DMS 273 (cell line): ENCODE data around the gene SPTLC3.

Source experiments
- DNase-seq: peaks from one replicate; lab custom pipeline; 2025; ENCODE audit not compliant: unreplicated experiment; lab: John Stamatoyannopoulos, UW

Gene SPTLC3

DNA sequence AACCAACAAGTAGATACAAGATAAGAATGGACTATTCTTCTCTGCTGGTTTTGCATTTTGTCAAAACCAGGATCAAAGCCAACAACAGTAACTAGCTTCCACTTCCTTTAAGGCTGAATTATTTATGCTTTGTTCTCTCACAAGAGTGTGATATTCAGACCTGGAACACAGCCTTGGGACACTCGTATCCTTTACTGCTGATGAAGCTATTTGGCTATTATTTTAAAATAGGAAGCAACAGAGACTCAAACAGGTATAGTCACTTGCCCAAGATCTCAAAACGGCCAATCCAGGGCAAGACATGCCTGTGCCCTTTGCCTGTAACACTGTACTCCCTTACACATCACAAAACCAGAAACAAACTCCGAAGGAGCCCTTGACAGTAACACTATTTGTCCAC lies 19.9 kb downstream of the SPTLC3 start:
- no peak for DNase-seq

DNA sequence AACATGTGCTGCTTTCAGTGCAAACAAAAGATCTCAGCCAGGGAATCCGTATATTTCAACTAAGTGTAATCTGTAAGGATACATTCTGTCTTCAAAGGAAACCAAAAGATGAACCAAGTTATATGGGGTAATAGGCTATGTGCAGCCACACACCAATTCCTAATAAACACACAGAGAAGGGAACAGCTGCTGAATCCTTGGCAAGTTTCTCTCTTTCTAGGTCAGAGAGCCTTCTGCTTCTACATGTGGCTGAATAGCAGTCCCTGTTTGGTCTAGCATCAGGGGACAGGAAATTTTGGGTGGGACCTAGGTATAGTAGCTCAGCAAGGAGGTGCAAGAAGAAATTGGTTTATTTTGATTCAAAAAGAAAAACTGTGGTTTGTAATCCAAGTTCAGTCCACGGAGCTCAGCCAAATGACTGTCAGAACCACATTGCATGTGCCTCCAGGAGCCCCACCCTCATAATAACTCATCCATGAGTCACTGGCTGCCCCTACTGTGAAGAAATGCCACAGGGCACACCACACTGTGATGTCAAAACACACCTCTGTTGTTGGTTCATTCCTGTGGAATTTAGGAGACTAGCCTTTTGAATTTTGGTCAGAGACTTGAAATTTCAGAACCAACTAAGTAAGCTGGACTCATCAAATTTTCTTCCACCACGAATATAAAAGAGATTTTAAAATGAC lies 21.1 kb downstream of the SPTLC3 start:
- DNase-seq: no peak

DNA sequence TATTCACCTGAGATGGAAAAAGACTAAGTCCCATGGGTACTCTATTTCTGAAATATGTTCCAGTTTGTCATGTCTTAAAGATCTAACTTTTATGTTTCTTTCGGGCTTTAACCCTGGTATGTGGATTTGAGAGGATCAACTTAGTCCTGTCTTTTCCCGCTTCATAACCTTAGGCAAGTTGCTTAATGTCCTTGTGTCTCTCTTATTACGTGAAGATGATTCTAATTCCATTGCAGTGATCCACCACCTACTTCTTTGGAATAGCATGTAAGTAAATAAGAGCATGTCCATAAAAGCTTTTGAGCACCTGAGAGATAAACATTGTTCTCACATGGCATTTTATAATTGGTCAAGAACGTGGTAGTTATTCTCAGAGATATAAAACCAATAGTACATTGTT lies 23.0 kb downstream of the SPTLC3 start:
- DNase-seq: no peak

DNA sequence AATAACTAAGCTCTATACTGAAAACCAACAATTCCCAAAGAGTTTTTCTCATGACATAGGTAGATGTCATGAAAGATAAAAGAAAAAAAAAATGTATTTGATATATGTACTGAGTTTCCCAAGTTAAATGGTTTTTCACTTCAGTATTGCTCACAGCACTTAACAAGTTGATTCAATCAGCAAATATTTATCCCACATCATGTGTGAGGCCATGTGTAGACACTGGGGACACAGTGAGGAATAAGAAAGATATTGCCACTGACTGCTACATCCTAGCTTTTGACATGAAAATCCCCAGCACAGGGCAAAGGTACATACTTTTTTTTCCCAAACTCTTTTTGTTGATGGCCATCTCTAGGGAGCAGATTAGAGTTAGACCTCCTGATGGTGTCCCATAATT lies 25.3 kb downstream of the SPTLC3 start:
- DNase-seq: no peak

DNA sequence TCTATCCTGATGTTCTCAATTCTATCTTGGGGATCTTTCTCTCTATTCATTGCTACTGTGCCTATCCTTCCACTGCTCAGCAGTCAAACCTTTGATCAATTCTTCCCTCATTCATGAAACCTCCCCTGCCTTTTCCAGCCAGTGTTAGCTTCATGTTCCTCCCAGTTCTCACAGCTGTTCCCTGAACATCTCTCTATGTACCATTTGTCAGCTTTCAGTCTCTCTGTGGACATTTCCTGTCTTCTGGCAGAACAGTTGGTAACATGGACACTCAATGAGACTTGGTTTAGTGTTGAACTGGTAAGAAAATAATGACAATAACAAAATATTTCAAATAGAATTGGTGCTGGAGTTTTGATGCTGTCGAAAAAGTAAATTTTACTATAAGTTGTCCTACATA lies 26.2 kb downstream of the SPTLC3 start:
- no peak for DNase-seq

DNA sequence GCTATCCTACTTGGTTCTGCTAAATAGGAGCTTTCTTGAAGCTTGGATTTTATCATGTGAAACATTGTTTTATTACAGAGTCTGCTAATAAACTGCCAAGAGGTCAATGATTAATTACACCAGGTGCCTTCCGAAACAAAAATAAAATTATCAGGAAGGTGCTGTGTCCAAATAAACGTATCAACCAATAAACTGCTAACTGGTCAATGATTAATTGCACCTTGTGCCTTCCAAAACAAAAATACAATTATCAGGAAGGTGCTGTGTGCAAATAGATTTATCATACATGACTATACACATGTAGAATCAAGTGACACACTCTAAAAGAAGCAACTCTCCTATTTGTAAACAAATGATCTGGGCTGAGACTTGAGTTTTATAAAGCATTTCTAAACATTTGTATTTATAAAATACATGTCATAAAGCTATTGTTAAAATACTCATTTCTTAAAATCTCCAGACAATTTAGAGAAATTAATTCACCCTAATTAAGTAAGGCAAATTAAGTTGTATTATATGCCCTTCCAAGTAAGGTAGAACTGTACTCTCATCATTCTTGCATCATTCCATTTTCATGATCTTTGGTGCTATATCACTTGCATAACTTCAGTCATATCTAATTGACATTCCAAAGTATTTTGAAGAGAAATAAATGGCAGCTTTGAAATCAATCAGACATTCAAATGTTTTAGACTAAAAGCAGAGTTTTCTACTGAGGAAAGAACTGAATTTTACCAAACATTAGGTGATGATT lies 26.8 kb downstream of the SPTLC3 start:
- no peak for DNase-seq

DNA sequence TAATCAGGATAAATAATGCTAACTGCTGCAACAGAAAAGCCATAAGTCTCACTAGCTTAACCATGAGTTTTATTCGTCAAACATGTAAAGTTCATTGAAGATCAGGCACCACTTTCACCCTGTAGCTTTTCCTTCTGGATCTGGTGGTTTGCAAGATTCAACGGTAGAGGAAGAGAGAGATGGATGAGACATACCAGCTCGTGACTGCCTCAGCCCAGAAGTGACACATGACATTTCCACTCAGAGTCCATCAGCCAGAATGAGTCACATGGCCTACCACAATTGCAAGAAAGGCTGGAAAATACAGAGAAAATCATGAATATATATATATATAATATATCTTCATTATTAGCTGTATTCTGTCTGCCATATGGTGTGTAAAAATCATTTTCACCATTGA lies 29.0 kb downstream of the SPTLC3 start:
- no peak for DNase-seq

DNA sequence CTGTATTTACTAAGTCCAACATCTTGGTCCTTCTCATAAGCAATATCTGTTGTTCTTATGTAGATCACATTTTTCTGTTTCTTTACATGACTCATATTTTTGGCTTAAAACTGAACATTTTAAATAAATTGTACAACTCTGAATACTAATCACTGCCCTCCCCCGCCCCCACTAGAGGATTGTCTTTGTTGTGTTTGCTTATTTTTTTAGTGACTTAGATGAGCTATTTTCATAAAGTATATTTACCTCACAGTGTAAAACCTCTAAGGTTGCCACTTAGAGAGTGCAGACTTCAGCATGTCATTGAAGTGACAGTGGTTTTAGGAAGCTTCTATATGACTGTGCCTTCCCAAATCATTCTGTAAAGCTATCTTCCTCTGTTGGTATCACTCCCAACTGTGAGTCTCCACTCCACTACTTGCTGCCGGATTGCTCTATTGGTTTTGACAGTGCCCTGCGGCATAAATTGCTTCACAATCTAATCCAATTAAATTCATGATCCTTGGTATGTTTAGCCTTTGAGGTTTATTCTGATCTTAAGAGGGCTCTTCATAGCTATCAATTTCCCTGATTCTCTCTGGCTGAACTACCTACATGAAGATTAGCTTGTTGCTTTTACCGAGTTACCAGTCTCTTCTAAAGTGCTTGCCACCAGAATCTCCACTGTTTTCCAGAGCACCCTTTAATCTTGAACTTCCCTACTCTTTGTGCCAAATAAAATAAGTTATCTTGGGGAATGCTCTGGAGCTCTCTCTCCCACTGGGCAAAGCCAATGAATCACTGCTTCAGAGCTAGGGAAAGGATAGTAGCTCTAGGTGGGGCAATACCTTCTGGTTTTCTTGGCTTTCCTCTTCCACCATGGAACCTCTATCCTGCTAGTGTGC lies 33.0 kb downstream of the SPTLC3 start:
- no peak for DNase-seq

DNA sequence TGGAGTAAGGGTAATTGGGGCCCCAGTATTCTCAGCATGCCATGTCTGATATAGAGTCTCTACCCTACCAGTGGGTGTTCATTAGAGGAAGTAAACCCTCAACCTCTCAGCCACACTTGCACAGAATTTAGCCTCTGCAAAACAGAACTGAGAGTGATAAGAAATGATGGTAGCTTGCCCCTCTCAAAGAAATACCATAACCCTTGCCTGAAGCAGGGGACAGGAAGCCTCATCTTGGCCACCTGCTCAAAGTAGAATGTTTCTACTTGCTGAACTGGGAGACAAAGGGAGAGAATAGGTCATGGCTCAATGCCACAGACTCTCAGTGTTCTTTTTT lies 33.7 kb downstream of the SPTLC3 start:
- DNase-seq: no peak

DNA sequence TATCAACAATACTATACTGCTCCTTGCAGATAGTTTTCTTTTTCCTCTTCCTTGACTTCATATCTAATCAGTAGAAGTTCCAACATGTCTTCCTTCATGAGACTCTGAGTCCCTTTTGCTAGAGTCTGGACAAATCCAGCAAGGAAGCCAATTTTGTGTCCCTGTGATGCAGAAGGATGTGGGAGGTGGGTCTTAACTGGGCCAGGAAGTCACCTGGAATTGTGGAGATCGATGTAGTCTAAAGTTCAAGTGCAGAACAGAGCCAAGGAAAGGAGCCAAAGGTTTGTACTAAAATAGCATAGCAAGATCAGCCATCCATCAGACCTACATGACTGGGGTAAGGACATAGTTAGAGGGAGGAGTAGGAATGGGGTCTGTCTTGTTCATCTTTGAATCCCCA lies 37.6 kb downstream of the SPTLC3 start:
- no peak for DNase-seq

DNA sequence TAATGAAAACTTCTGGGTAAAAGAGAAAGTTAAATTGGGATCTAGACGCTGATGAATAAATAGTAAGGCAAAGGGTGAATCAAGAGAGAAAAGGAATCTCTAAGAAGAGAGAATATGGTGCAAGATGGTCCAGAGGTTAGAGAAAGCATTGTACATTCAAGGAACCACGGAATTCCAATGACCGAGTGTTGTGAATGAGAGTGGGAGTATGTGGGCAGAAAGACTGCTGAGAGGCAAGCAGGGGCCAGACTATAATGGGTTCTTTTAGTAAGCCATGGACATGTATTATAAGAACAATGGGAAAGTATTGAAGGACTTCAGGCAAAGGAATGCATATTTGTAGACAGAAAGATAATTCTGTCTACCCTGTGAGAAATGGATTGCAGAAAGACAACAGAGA lies 45.2 kb downstream of the SPTLC3 start:
- DNase-seq: no peak

DNA sequence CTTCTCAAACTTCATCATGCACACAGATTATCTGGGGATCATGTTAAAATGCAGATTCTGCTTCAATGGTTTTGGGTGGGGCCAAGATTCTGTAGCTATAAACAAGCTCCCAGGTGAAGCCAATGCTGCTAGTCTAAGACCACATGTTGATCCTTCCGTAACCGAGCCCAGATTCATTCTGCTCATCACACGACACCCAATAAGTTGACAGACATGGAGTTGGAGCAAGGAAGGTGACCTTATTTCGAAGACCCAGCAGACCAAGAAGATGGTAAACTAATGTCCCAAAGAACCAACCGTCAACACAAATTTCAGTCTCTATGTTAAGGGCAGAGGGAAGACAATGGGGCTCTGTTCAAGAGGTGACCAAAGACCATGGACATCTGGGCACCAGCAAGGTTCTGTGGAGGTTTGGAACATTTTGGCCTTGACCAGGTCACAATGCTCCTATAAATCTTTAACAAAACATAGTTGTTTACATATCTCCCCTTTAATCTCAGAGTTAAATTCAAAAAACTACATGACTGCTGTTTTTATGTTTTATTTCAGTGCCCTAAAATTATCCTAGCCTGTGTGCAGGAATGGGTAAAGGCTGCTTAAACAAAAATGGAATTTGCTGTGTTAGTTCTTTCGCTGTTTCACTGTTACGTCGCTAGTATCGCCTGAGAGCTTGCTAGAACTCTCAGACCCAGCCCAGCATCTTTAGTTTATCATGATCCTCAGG lies 50.1 kb downstream of the SPTLC3 start:
- no peak for DNase-seq

DNA sequence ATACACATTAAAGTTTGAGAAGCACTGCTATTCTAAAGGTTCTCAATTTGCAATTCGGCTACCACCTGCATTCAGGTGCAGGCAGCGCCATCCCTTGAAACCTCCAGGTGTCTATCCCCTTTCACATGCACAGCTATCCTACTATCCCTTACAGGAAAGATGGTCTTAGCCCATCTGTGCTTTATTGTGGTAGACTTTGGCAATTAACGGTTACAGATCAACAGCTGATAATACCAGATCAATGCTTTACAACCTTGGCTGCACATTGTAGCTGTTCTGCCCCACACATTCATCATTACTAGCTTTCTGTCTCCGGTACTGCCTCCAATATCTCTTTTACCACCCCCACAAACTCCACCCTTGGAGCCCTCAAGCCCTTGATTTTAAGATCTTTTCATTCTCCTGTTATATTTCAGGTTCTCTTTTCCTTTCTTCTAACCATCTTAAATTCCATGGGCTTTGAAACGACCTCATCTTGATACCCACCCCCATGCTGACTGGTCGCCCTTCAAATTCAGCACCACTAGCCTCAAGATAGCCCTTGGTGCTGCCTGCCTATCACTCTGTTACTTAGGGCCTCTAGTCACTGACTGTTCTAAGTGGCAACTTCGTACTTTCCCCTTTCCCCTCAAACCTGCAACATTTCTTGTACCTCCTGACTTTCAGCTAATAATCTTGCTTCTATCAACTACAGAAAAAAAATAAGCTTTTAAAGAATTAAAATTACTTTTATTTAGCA lies 50.8 kb downstream of the SPTLC3 start:
- DNase-seq: no peak

DNA sequence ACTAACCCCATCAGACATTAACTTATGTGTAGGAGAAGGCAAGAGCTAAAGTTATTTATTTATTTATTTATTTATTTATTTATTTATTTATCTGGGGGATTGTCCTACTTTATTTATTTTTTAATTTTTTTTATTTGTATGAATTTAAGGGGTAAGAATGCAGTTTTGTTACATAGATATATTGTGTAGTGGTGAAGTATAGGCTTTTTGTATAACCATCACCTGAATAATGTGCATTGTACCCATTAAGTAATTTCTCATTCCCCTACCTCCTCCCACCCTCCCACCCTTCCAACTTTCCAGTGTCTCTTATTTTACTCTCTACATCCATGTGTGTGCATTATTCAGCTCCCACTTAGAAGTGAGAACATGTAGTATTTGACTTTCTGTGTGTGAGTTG lies 51.6 kb downstream of the SPTLC3 start:
- DNase-seq: no peak

DNA sequence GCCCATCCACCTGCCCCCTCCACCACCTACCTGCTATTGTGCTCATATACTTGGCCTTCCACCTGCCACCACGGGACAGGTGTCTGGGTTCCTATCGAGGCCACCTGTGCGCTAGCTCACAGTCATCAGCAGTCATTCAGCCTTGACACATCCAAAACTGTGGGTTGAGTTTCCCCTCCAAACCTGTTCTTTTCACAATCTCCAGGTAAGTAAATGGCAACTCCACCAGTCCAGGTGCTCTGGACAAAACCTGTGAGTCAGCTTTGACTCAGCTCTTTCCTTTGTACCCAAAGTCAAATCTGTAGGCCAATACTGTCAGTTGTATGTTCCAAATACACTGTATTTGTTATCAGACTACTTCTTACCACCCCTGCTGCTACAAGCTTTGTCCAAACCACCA lies 52.6 kb downstream of the SPTLC3 start:
- no peak for DNase-seq

DNA sequence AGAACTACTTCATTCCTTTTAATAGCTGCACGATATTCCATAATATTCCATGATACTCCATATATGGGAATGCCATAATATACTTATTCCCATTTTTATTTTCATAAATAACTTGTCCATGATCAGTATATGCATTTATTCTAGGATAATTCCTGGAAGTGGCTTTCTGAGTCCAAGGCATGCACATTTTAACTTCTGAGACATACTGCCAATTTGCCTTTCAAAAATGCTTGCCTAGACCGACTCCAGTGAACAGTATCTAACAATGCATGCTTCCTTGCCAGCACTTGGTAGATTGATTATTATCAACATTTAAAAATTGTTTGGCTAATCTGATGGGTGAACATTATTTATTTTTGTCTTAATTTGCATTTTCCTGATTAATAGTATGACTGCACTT lies 54.0 kb downstream of the SPTLC3 start:
- DNase-seq: no peak

DNA sequence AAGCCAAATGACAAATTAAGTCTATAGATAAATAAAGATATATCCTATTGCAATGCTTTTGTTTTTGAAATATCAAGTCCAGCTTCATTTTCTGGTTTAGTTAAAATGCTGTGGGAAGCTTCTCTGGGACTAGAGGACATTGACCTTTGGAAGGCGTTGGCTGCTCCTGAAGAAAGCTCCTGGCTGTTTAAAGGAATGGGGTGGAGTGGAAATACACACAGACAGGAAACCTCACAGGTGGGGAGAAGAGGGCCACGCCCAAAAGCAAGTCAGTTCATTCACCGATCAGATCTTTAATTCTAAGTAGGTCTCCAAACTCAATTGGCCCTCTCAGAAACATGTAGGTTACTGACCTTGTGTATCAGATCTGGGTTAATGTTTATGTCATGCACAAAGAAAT lies 59.6 kb downstream of the SPTLC3 start:
- DNase-seq: no peak

DNA sequence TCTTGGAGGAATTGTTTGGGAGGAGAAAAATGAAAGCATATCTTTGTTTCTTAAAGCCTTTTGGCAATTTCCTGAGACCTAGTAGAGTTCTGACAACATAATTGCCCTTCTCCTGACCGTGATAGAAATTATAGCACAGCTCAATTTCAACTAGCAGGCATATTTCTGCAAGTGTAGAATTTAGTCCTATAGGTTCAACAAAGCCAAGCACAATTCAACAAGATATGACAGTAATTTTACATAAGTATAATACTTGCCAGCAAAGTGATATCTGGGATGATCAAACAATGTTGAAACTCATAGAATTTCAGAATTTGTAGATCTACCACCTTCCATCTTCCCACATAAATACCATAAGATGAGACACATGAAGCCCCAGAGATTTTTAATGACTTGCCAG lies 73.1 kb downstream of the SPTLC3 start:
- DNase-seq: no peak

DNA sequence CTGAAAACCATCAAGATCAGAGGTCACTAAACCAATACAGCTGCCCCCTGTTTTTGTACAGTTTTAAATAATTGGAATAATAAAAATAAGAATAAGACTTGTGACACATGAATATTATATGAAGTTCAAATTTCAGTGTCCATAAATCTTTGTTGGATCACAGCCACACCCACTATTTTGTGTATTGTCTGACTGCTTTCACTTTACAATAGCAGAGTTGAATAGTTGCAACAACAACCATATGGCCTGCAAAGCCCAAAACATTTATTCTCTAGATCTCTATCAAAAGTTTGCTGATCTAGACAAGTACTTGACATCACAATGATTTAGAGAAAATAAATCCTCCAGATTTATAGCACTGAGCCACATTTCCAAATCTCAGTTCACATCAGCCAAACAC lies 73.6 kb downstream of the SPTLC3 start:
- no peak for DNase-seq

DNA sequence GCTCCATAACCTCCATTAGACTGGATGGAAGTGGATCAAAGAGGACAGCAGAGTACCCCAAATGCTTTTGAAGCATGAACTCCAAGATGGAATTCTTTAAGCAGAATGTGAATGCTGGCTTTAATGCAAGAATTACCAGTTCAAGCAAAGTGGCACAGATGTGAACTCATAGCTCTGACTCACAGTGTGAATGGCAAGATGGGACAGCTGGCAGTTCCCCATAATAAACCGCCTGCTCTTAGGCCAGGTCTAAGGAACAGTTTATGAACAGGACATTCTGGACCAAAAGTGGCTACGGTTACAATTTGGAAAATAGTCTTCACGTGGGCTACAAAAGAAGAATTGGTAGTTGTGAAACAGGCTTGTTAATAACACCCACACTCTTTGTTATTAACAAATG lies 76.5 kb downstream of the SPTLC3 start:
- no peak for DNase-seq
